ENCODE data around the gene CCDC28A. TPM values are rescaled to one million over a fixed set of nuclear protein-coding genes. Genes with fewer than 3 reads are reported as not detected.

CCDC28A gene
- total RNA-seq, 4 donors from 2014 or later = 18.3 to 26.0 (median 22.1) TPM

DNA sequence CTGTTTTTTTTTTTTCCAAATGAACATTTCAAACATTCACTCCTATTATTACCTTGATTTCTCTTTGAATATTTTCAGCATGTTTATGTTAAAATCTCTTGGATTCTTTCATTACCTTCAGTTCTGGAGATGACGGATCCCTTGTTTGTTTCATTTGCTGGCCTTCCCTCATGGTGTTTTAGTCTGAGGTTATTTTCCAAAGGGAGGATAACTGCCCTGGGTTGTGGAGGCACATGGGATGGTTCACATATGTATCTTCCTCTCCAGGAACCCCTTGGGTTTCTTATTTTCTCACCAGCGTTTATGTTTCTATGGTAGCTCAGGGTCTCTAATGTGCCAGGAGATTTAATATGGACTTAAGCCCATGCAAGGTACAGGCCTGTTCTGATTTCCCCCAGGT, 58.6 kb downstream of the CCDC28A start:
- no peak for DNase-seq (ENCODE audit: extremely low spot score)
- peaks cover 0 to 19% (median 18%) of the 10 kb centered on the region in 4 donors for H3K4me1 ChIP-seq
- no peaks in the 10 kb centered on the region for H3K9me3 ChIP-seq
- intact Hi-C loops (cut with DNase I) = no loop called here
- H3K4me3 ChIP-seq = no peak overlapping the region
- 92% methylated on average over 2 of the region's 2 CpGs for WGBS
- H3K27me3 ChIP-seq = no peaks in the 10 kb centered on the region
- no peak overlapping the region for H3K27ac ChIP-seq (replicated peaks in 1 of 4)
- no peaks in the 10 kb centered on the region for H3K36me3 ChIP-seq
- TF ChIP-seq EP300 (IDR thresholded peaks at IDR 0.05) = no peak
- TF ChIP-seq, protein P1, sequence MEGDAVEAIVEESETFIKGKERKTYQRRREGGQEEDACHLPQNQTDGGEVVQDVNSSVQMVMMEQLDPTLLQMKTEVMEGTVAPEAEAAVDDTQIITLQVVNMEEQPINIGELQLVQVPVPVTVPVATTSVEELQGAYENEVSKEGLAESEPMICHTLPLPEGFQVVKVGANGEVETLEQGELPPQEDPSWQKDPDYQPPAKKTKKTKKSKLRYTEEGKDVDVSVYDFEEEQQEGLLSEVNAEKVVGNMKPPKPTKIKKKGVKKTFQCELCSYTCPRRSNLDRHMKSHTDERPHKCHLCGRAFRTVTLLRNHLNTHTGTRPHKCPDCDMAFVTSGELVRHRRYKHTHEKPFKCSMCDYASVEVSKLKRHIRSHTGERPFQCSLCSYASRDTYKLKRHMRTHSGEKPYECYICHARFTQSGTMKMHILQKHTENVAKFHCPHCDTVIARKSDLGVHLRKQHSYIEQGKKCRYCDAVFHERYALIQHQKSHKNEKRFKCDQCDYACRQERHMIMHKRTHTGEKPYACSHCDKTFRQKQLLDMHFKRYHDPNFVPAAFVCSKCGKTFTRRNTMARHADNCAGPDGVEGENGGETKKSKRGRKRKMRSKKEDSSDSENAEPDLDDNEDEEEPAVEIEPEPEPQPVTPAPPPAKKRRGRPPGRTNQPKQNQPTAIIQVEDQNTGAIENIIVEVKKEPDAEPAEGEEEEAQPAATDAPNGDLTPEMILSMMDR (IDR thresholded peaks at IDR 0.05) = no peak
- no peak for TF ChIP-seq POLR2AphosphoS5 (IDR thresholded peaks at IDR 0.05)
- TF ChIP-seq POLR2A (IDR thresholded peaks at IDR 0.05; ENCODE audit: low read depth) = no peak

DNA sequence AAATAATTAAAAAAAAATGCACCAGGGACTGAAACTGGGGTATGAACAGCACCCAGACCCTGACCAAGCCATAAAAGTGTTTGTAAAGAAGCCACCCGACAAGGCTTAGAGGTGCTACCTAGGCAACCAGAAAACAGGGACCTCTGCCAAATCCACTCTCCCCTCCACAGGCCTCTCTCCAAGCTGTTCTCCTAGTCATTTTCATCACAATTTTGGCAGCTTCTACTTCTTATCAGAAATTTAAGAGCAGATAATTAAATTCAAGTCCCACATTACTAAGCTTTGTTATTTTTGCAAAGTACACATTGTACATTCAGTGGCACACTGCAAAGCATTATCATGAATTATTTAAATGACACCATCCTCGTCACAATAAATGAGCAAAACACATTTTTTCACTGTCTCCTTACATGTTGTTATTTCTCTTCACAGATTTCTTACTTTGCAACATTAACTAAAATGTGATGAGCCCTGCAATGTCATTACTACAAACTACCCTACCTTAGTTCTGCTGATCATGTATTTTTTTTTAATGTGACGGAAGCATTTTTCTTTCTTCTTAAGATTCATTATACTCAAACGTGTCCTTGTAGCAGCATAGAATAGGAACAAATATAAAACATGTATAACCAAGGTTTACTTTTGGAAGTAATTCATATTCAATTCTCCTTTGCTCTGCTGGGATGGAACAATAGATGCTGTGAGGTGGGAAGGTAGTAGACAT, 60.4 kb downstream of the CCDC28A start:
- no peak for TF ChIP-seq EP300 (IDR thresholded peaks at IDR 0.05)
- TF ChIP-seq POLR2AphosphoS5 (IDR thresholded peaks at IDR 0.05) = no peak
- TF ChIP-seq, protein P1 (IDR thresholded peaks at IDR 0.05) = no peak
- no peak for TF ChIP-seq POLR2A (IDR thresholded peaks at IDR 0.05; ENCODE audit: low read depth)
- Histone ChIP-seq H3K36me3 (no peaks in the 10 kb centered on the region), H3K4me3 (no peak overlapping the region), H3K27ac (replicated peaks in 1 of 4) (no peak overlapping the region), H3K9me3 (no peaks in the 10 kb centered on the region), H3K4me1 (peaks cover 0 to 19% (median 18%) of the 10 kb centered on the region in 4 donors), H3K27me3 (no peaks in the 10 kb centered on the region)
- intact Hi-C loops (cut with DNase I) = no loop called here
- DNase-seq (ENCODE audit: extremely low spot score) = no peak
- WGBS = 47% methylated on average over 4 of the region's 4 CpGs

DNA sequence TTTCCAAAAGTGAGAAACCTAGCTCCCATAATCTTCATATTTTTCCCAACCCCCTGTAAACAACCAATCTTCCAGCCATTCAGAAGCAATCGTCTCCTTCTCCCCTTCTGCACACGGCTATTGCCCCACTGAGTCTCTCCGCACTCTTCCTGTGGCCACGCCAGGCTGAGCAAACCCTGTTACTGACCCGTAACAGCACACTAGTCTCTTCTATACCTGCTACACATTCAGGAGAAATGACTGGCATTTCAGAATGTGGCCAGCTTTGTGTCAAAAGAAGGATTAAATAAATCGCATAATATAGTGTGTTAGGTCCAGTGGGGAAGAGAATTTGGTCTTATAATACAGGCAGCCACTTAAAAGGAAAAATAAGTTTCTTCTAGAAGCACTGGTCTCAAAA, 63.7 kb downstream of the CCDC28A start:
- WGBS = 92% methylated on average over 6 of the region's 6 CpGs
- Histone ChIP-seq H3K27me3 (no peaks in the 10 kb centered on the region), H3K9me3 (no peaks in the 10 kb centered on the region), H3K4me1 (peaks cover 0 to 19% (median 18%) of the 10 kb centered on the region in 4 donors), H3K27ac (replicated peaks in 1 of 4) (no peak overlapping the region), H3K4me3 (no peak overlapping the region), H3K36me3 (no peaks in the 10 kb centered on the region)
- intact Hi-C loops (cut with DNase I) = no loop called here
- TF ChIP-seq POLR2AphosphoS5 (IDR thresholded peaks at IDR 0.05) = no peak
- no peak for TF ChIP-seq EP300 (IDR thresholded peaks at IDR 0.05)
- no peak for TF ChIP-seq POLR2A (IDR thresholded peaks at IDR 0.05; ENCODE audit: low read depth)
- TF ChIP-seq, protein P1 (IDR thresholded peaks at IDR 0.05) = no peak
- DNase-seq (ENCODE audit: extremely low spot score) = no peak

Other genes starting within 250 kb of the CCDC28A start
- under 1 TPM; 0.17 to 0.42 (median 0.21) TPM for gene ECT2L, start 22.3 kb downstream of the CCDC28A start, total RNA-seq
- gene REPS1, start 214.5 kb downstream of the CCDC28A start, total RNA-seq = 10 to 100 TPM; 23.4 to 43.2 (median 30.1) TPM

Data from esophagus muscularis mucosa (tissue), 4 donors.